HEK293T (cell line): ENCODE measurements around the gene AMBP.

Experiments used
- BHLHE40 ChIP-seq: fragments of 450-650 bp; IDR thresholded peaks from 2 replicates; pipeline ENCODE4 v1.6.1; 2016; ENCODE audit warnings: mild to moderate bottlenecking, moderate library complexity, borderline replicate concordance
- CTBP1 ChIP-seq: fragments of 450-650 bp; IDR thresholded peaks from 2 replicates; pipeline ENCODE4 v1.6.1; 2016; ENCODE audit warnings: borderline replicate concordance
- ELF4 ChIP-seq: fragments of 450-650 bp; IDR thresholded peaks from 2 replicates; pipeline ENCODE4 v1.6.1; 2017; ENCODE audit warnings: antibody characterized with exemption
- FOXA1 ChIP-seq: fragments of 450-650 bp; IDR thresholded peaks from 2 replicates; pipeline ENCODE4 v1.6.1; 2016; ENCODE audit warnings: mild to moderate bottlenecking
- FOXK2 ChIP-seq: fragments of 450-650 bp; IDR thresholded peaks from 2 replicates; pipeline ENCODE4 v1.6.1; 2016; ENCODE audit warnings: mild to moderate bottlenecking
- FOXM1 ChIP-seq: fragments of 450-650 bp; IDR thresholded peaks from 2 replicates; pipeline ENCODE4 v1.6.1; 2017; ENCODE audit warnings: mild to moderate bottlenecking, borderline replicate concordance
- LEF1 ChIP-seq: fragments of 450-650 bp; IDR thresholded peaks from 2 replicates; pipeline ENCODE4 v1.6.1; 2017; ENCODE audit warnings: mild to moderate bottlenecking, borderline replicate concordance
- NFRKB ChIP-seq: fragments of 450-650 bp; IDR thresholded peaks from 2 replicates; pipeline ENCODE4 v1.6.1; 2016; ENCODE audit warnings: mild to moderate bottlenecking, moderate library complexity
- SP1 ChIP-seq: fragments of 450-650 bp; IDR thresholded peaks from 2 replicates; pipeline ENCODE4 v1.6.1; 2017
- SUZ12 ChIP-seq: fragments of 450-650 bp; IDR thresholded peaks from 2 replicates; pipeline ENCODE4 v1.6.1; 2016; ENCODE audit warnings: mild to moderate bottlenecking
- TARDBP ChIP-seq: fragments of 450-650 bp; IDR thresholded peaks from 2 replicates; pipeline ENCODE4 v1.6.1; 2016
- ZNF384 ChIP-seq: fragments of 450-650 bp; IDR thresholded peaks from 2 replicates; pipeline ENCODE4 v1.6.1; 2016
- TF ChIP-seq, protein P1 (sequence below): fragments of 450-650 bp; IDR thresholded peaks from 2 replicates; pipeline ENCODE4 v1.6.1; 2016

DNA sequence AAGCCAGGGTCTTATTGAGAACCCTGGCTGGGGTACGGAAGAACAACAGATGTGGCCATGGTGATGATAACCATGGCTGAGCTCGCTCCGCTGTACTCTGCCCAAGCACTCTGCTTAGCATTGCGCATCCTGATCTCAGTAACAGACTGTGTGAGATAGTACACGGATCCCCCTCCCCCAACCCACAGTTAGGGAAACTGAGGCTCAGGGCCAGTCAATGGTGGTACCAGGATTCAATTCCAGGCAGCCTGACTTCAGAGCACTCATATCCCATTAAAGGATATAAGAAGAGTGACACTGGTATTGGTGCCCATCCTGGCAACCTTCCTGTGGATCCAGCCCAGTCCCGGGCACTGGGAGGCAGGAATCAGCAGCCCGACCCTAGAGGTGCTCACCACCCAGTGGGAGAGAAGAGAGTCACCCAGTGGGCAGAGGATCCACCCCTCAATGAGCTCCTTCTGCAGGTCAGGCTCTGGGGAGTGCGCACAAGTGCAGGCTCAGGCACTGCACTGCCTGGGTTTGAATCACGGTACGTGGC, 47.4 kb upstream of the AMBP start:
- no peak for TF ChIP-seq LEF1
- TF ChIP-seq, protein P1, sequence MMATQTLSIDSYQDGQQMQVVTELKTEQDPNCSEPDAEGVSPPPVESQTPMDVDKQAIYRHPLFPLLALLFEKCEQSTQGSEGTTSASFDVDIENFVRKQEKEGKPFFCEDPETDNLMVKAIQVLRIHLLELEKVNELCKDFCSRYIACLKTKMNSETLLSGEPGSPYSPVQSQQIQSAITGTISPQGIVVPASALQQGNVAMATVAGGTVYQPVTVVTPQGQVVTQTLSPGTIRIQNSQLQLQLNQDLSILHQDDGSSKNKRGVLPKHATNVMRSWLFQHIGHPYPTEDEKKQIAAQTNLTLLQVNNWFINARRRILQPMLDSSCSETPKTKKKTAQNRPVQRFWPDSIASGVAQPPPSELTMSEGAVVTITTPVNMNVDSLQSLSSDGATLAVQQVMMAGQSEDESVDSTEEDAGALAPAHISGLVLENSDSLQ, result no peak
- no peak for TF ChIP-seq CTBP1
- no peak for TF ChIP-seq SUZ12
- no peak for TF ChIP-seq ZNF384
- TF ChIP-seq BHLHE40, result no peak
- TF ChIP-seq ELF4, result no peak
- TF ChIP-seq SP1, result no peak
- no peak for TF ChIP-seq FOXA1
- no peak for TF ChIP-seq FOXK2
- no peak for TF ChIP-seq TARDBP
- no peak for TF ChIP-seq FOXM1
- no peak for TF ChIP-seq NFRKB
